GM12878 (cell line): ENCODE measurements around the gene PHLDB3. TPM values are rescaled to one million over a fixed set of nuclear protein-coding genes. Genes with fewer than 3 reads are reported as not detected.

Experiments used
- ATAC-seq: fragments of 200-7000 bp; cut with Tn5 transposase; 3 replicates; pipeline ENCODE4 v1.9.1; 2020; ENCODE audit warnings: mild to moderate bottlenecking, moderate library complexity
- BruUV-seq: library from RNA; stranded (reverse); fragments of 400-500 nt; replicated peaks from 2 replicates; lab custom pipeline; 2021; lab: Mats Ljungman, UMichigan
- CTCF ChIA-PET: fragments of 300-600 bp; sonication (Branson Sonifier 250); formaldehyde crosslinking; extraction: SDS; loops from one replicate; lab custom pipeline; 2021; ENCODE audit warnings: inconsistent platforms; lab: Yijun Ruan, JAX
- POLR2A ChIA-PET: fragments of 350-600 bp; formaldehyde crosslinking; extraction: SDS; loops from one replicate; lab custom pipeline; 2021; ENCODE audit warnings: inconsistent platforms; lab: Charles Lee
- RAD21 ChIA-PET: fragments of 300-600 bp; sonication (Branson Sonifier 250); formaldehyde crosslinking; loops from one replicate; lab custom pipeline; 2023; ENCODE audit warnings: antibody characterized with exemption; ENCODE audit not compliant: unreplicated experiment; lab: Charles Lee
- SMC1A ChIA-PET: fragments of 300-600 bp; sonication (Branson Sonifier 250); formaldehyde crosslinking; loops from one replicate; lab custom pipeline; 2023; ENCODE audit not compliant: unreplicated experiment, uncharacterized antibody; lab: Charles Lee
- DNase-seq: peaks from one replicate; pipeline ENCODE4 v3.0.0-alpha.2; 2011; ENCODE audit warnings: low read depth, low spot score
- FAIRE-seq: peaks from 3 replicates; lab custom pipeline; 2011; peaks lifted over from hg19 to GRCh38; lab: Jason Lieb, UNC
- H2AFZ ChIP-seq: 2 replicates; pipeline ENCODE4 v1.6.0; 2011; ENCODE audit warnings: low read depth, low read length, control low read depth; ENCODE audit not compliant: control insufficient read depth
- H3K27ac ChIP-seq: 2 replicates; pipeline ENCODE4 v1.5.1; 2011; ENCODE audit warnings: control low read depth; ENCODE audit not compliant: control insufficient read depth, insufficient read depth
- H3K27me3 ChIP-seq, 2 experiments: replicated peaks in 1 of 2; 2 replicates each; pipeline versions ENCODE4 v1.6.0 to v1.6.1; 2011; ENCODE audit warnings: low read length in 1 of 2; ENCODE audit not compliant: control insufficient read depth in 2 of 2, insufficient read depth in 2 of 2
- H3K36me3 ChIP-seq, 2 experiments: 2 replicates each; pipeline ENCODE4 v1.5.1; 2011; ENCODE audit warnings: low read length in 1 of 2; ENCODE audit not compliant: control insufficient read depth in 2 of 2, insufficient read depth in 2 of 2
- H3K4me1 ChIP-seq: 2 replicates; pipeline ENCODE4 v1.6.1; 2011; ENCODE audit warnings: mild to moderate bottlenecking, low read length, moderate library complexity, mixed read lengths; ENCODE audit not compliant: control insufficient read depth, insufficient read depth
- H3K4me2 ChIP-seq: 2 replicates; pipeline ENCODE4 v1.6.0; 2011; ENCODE audit warnings: control low read depth; ENCODE audit not compliant: control insufficient read depth, insufficient read depth
- H3K4me3 ChIP-seq: fragments of 200-600 bp; sonication (generic); 2 replicates; pipeline ENCODE4 v1.5.1; 2016
- H3K79me2 ChIP-seq: 2 replicates; pipeline ENCODE4 v1.6.0; 2011; ENCODE audit warnings: low read length; ENCODE audit not compliant: control insufficient read depth, insufficient read depth
- H3K9ac ChIP-seq: 2 replicates; pipeline ENCODE4 v1.8.0; 2011; ENCODE audit warnings: low read length, control low read depth, mixed read lengths; ENCODE audit not compliant: control insufficient read depth, insufficient read depth
- H3K9me3 ChIP-seq: replicated peaks from 3 replicates; pipeline ENCODE4 v1.5.1; 2011; ENCODE audit warnings: mild to moderate bottlenecking, low read length; ENCODE audit not compliant: control insufficient read depth, insufficient read depth
- H4K20me1 ChIP-seq: 2 replicates; pipeline ENCODE4 v1.6.0; 2011; ENCODE audit not compliant: control insufficient read depth, insufficient read depth
- CREM ChIP-seq: IDR thresholded peaks from 2 replicates; pipeline ENCODE4 v1.6.1; 2014; ENCODE audit warnings: antibody characterized with exemption, low read depth
- HDAC2 ChIP-seq: fragments of 200-600 bp; sonication (generic); IDR thresholded peaks from 2 replicates; pipeline ENCODE4 v1.6.1; 2017
- WGBS: methylation state at CpG from one replicate; pipeline ENCODE4 v1.1.6; 2016; ENCODE audit warnings: low lambda C conversion rate; ENCODE audit not compliant: insufficient replicate concordance, insufficient coverage; ENCODE audit errors: missing lambda C conversion rate; 5-methylcytosine and 5-hydroxymethylcytosine counted together
- in situ Hi-C: fragments of 300-500 bp; cut with MboI; formaldehyde crosslinking; loops from 9 replicates; pipeline ENCODE4 v1.14.3; 2018; ENCODE audit warnings: mixed read lengths
- intact Hi-C: fragments of 100-400 bp; cut with micrococcal nuclease; formaldehyde crosslinking; loops from one replicate; pipeline ENCODE4 v1.14.2; 2022; ENCODE audit not compliant: unreplicated experiment
- polyA plus RNA-seq, 11 experiments: library from polyadenylated mRNA; depleted of rRNA in 4 of 11; unstranded in 6 of 11; stranded (reverse) in 5 of 11; fragments of >200 nt; fragmentation: Nextera tagmentation in 4 of 11; fragmentation: Illumina TruSeq in 1 of 11; extraction: Ambion mirVana in 4 of 11; extraction: Trizol in 1 of 11; gene quantifications; 1 replicate in 1 of 11; 2 replicates in 10 of 11; pipeline versions ENCODE4 v1.2.1 to v1.2.3, GENCODE V29; 2011 to 2016; ENCODE audit warnings: inconsistent platforms in 2 of 11, missing spikeins in 2 of 11, low read depth in 1 of 11
- total RNA-seq, 4 experiments: library from RNA; depleted of rRNA in 3 of 4; stranded (reverse); fragments of >200 nt in 3 of 4; fragmentation: Illumina TruSeq in 1 of 4; extraction: Trizol in 1 of 4; gene quantifications; 2 replicates each; pipeline versions ENCODE4 v1.2.1 to v1.2.3, GENCODE V29; 2013 to 2021
- TF ChIP-seq, protein P1 (sequence below): IDR thresholded peaks from 2 replicates; pipeline ENCODE4 v1.6.1; 2012; ENCODE audit warnings: low read depth, low read length, improper control_type of control experiment
- TF ChIP-seq, protein P2 (sequence below): fragments of 450-650 bp; IDR thresholded peaks from 2 replicates; pipeline ENCODE4 v1.6.1; 2016; ENCODE audit warnings: mild to moderate bottlenecking, moderate library complexity, borderline replicate concordance

PHLDB3 gene
- total and polyA plus RNA-seq, 10 of the 15 experiments (the other 5 are each of a cell fraction or from before 2014, with no cell fraction given) = 0.13 to 13.0 (median 5.5) TPM

DNA sequence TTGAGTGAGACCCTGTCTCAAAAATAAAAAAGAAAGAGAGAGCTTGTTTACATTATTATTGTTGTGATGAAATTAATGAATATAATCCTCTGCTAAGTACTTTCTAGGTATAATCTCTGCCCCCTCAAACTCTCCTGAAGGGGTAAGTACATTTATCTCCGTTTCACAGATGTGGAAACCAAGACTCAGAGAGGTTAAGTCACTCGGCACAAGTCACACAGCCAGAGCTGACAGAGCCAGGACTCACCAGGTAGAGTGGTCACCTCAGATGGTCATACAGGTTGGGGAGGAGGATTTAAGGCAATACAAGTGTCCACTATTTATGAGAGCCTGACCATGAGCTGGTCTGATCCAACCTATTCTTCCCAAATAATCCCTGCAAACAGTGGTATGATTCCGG is 24.0 kb downstream of the PHLDB3 start (continued):
- TF ChIP-seq, protein P1, sequence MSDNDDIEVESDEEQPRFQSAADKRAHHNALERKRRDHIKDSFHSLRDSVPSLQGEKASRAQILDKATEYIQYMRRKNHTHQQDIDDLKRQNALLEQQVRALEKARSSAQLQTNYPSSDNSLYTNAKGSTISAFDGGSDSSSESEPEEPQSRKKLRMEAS = no peak
- no peak for TF ChIP-seq CREM

DNA sequence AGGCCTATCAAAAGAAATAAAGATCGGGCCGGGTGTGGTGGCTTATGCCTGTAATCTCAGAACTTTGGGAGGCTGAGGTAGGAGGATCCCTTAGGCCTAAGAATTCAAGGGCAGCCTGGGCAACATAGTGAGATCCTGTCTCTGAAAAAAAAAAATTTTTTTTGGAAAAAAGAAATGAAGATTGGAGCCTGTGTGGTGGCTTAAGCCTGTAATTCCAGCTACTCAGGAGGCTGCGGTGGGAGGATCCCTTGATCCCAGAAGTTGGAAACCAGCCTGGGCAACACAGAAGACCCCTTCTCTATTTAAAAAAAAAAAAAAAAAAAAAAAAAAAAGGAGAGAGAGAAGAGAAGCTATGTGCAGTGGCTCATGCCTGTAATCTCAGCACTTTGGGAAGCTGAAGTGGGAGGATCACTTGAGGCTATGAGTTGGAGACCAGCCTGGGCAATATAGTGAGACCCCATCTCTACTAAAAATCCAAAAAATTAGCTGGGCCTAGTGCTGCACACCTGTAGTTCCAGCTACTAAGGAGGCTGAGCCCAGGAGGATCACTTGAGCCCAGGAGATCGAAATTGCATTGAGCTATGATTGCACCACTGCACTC is 24.5 kb downstream of the PHLDB3 start:
- no peak for TF ChIP-seq HDAC2
- TF ChIP-seq, protein P2, sequence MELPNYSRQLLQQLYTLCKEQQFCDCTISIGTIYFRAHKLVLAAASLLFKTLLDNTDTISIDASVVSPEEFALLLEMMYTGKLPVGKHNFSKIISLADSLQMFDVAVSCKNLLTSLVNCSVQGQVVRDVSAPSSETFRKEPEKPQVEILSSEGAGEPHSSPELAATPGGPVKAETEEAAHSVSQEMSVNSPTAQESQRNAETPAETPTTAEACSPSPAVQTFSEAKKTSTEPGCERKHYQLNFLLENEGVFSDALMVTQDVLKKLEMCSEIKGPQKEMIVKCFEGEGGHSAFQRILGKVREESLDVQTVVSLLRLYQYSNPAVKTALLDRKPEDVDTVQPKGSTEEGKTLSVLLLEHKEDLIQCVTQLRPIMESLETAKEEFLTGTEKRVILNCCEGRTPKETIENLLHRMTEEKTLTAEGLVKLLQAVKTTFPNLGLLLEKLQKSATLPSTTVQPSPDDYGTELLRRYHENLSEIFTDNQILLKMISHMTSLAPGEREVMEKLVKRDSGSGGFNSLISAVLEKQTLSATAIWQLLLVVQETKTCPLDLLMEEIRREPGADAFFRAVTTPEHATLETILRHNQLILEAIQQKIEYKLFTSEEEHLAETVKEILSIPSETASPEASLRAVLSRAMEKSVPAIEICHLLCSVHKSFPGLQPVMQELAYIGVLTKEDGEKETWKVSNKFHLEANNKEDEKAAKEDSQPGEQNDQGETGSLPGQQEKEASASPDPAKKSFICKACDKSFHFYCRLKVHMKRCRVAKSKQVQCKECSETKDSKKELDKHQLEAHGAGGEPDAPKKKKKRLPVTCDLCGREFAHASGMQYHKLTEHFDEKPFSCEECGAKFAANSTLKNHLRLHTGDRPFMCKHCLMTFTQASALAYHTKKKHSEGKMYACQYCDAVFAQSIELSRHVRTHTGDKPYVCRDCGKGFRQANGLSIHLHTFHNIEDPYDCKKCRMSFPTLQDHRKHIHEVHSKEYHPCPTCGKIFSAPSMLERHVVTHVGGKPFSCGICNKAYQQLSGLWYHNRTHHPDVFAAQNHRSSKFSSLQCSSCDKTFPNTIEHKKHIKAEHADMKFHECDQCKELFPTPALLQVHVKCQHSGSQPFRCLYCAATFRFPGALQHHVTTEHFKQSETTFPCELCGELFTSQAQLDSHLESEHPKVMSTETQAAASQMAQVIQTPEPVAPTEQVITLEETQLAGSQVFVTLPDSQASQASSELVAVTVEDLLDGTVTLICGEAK = no peak
- TF ChIP-seq, all 136 proteins: peak for 0
- Histone ChIP-seq H3K9me3 (no peaks in the 10 kb centered on the region), H2AFZ (no peak overlapping the region), H3K27ac (no peak overlapping the region), H3K79me2 (no peaks in the 10 kb centered on the region), H3K9ac (no peak overlapping the region), H3K4me1 (peaks cover 3% of the 10 kb centered on the region; the same call in 1 of the 2 replicates), H3K4me2 (no peak overlapping the region), H4K20me1 (no peaks in the 10 kb centered on the region), H3K27me3 (no peaks in the 10 kb centered on the region), H3K36me3 (no peaks in the 10 kb centered on the region), H3K4me3 (no peak overlapping the region)
- WGBS = 53% methylated on average over 4 of the region's 4 CpGs
- in situ Hi-C loops = no loop called here
- DNase-seq (no peak), ATAC-seq (no peak), FAIRE-seq (no peak)
- SMC1A ChIA-PET = interaction anchor here (0.6 to 1.3 kb wide), 3 partner anchors 21 to 1594 kb away, joined by 3 read pairs; no protein-coding TSS in a partner anchor
- RAD21 ChIA-PET = no interaction called here
- no TSS peak for BruUV-seq
- CTCF ChIA-PET = interaction anchor here (0.6 to 1.2 kb wide), 3 partner anchors 16 to 188 kb away, joined by 3 read pairs; no protein-coding TSS in a partner anchor
- intact Hi-C loops = no loop called here
- POLR2A ChIA-PET = interaction anchor here (0.6 kb wide), 1 partner anchor 8 kb away, joined by 5 read pairs; no protein-coding TSS in a partner anchor
